Endothelial cell of umbilical vein (primary cell): Measurements from ENCODE around the gene CD27.

ENCODE experiments used
- EZH2 ChIP-seq: IDR thresholded peaks from 2 replicates; pipeline ENCODE4 v1.6.1; 2012; ENCODE audit warnings: borderline replicate concordance, low read depth, mild to moderate bottlenecking, moderate library complexity, low read length, inconsistent platforms; ENCODE audit not compliant: severe bottlenecking
- FOS ChIP-seq: IDR thresholded peaks from 2 replicates; pipeline ENCODE4 v1.6.1; 2011; ENCODE audit warnings: mild to moderate bottlenecking, low read length, moderate library complexity, borderline replicate concordance; ENCODE audit not compliant: insufficient read depth
- JUN ChIP-seq: IDR thresholded peaks from 2 replicates; pipeline ENCODE4 v1.6.1; 2011; ENCODE audit warnings: borderline replicate concordance, low read depth; ENCODE audit not compliant: insufficient read length, insufficient read depth
- POLR2A ChIP-seq: IDR thresholded peaks from 2 replicates; pipeline ENCODE4 v1.6.1; 2012; ENCODE audit warnings: low read depth, mild to moderate bottlenecking, control low read depth, low read length
- TF ChIP-seq, protein P1 (sequence below), 2 donors: IDR thresholded peaks; 1 replicate in 1 of 2; 2 replicates in 1 of 2; pipeline ENCODE4 v1.5.1; 2011; ENCODE audit warnings: low read length in 2 of 2, mild to moderate bottlenecking in 2 of 2, moderate library complexity in 2 of 2, control low read depth in 1 of 2, inconsistent platforms in 1 of 2, low read depth in 1 of 2; ENCODE audit not compliant: insufficient read depth in 1 of 2; ENCODE audit errors: extremely low read depth in 1 of 2

DNA sequence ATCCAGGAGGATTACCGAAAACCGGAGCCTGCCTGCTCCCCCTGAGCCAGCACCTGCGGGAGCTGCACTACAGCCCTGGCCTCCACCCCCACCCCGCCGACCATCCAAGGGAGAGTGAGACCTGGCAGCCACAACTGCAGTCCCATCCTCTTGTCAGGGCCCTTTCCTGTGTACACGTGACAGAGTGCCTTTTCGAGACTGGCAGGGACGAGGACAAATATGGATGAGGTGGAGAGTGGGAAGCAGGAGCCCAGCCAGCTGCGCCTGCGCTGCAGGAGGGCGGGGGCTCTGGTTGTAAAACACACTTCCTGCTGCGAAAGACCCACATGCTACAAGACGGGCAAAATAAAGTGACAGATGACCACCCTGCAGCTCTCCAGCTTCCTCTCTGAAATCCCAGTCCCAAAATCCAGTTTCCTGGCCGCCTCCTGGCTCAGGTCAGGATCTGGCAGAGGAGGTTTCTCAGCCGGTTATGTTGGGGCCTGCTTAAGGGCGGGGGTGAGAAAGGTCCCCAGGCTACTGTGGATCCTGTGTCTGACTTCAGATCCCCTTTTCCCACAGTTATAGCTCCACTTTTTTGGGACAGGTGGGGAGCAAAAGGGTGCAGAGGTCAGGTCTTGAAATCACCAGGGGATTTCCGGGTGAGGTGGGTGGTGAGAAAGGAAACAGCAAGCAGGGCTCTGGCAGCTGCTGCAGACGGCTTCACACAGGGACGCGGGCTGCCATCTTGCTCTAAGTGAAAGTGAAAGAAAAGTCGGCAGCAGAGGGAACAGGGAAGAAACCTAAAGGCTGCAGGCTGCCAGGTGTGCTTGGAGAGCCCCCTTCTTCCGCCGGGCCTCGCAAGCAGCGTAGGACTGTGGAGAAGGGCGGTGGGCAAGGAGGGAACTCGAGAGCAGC lies 6.8 kb downstream of the CD27 start, which contains the start of gene TAPBPL:
- TF ChIP-seq, protein P1, sequence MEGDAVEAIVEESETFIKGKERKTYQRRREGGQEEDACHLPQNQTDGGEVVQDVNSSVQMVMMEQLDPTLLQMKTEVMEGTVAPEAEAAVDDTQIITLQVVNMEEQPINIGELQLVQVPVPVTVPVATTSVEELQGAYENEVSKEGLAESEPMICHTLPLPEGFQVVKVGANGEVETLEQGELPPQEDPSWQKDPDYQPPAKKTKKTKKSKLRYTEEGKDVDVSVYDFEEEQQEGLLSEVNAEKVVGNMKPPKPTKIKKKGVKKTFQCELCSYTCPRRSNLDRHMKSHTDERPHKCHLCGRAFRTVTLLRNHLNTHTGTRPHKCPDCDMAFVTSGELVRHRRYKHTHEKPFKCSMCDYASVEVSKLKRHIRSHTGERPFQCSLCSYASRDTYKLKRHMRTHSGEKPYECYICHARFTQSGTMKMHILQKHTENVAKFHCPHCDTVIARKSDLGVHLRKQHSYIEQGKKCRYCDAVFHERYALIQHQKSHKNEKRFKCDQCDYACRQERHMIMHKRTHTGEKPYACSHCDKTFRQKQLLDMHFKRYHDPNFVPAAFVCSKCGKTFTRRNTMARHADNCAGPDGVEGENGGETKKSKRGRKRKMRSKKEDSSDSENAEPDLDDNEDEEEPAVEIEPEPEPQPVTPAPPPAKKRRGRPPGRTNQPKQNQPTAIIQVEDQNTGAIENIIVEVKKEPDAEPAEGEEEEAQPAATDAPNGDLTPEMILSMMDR (IDR thresholded peaks at IDR 0.05; ENCODE audit: extremely low read depth in 1 of 2, insufficient read depth in 1 of 2, low read depth in 1 of 2, low read length in 2 of 2): no peak
- TF ChIP-seq EZH2 (no peak), JUN (no peak), POLR2A (peak; percentile 41), FOS (no peak)
